HepG2 (cell line): ENCODE measurements around the gene EGR1. TPM values are rescaled to one million over a fixed set of nuclear protein-coding genes. Genes with fewer than 3 reads are reported as not detected.

Source experiments
- AHR ChIP-seq: IDR thresholded peaks from 2 replicates; pipeline ENCODE4 v1.6.1; 2018; ENCODE audit warnings: missing genetic modification reagents, missing compliant biosample characterization
- ARNTL ChIP-seq: sonication (generic); formaldehyde crosslinking; IDR thresholded peaks from 2 replicates; pipeline ENCODE4 v1.4.0; 2020; ENCODE audit warnings: mild to moderate bottlenecking, missing genetic modification reagents
- CBFB ChIP-seq: sonication (generic); formaldehyde crosslinking; IDR thresholded peaks from 2 replicates; pipeline ENCODE4 v1.4.0; 2020; ENCODE audit warnings: missing genetic modification reagents
- MAFK ChIP-seq, 2 experiments: IDR thresholded peaks in 1 of 2; conservative IDR thresholded peaks in 1 of 2; 2 replicates each; pipeline ENCODE4 v1.6.1; 2011; ENCODE audit warnings: improper control_type of control experiment in 2 of 2, low read length in 2 of 2
- MYC ChIP-seq: sonication (generic); formaldehyde crosslinking; IDR thresholded peaks from 2 replicates; pipeline ENCODE4 v1.9.0; 2021; ENCODE audit warnings: missing genetic modification reagents, borderline replicate concordance
- NFIC ChIP-seq: IDR thresholded peaks from 2 replicates; pipeline ENCODE4 v1.6.1; 2012; ENCODE audit warnings: mild to moderate bottlenecking, low read length, inconsistent platforms
- PAF1 ChIP-seq: IDR thresholded peaks from 2 replicates; pipeline ENCODE4 v1.6.1; 2016; ENCODE audit warnings: missing genetic modification reagents, missing compliant biosample characterization
- PBX3 ChIP-seq: sonication (generic); formaldehyde crosslinking; IDR thresholded peaks from 2 replicates; pipeline ENCODE4 v1.8.1; 2023; ENCODE audit warnings: missing genetic modification reagents, inconsistent platforms, borderline replicate concordance
- RBM22 ChIP-seq: fragments of 200-400 bp; formaldehyde crosslinking; optimal IDR thresholded peaks from 2 replicates; pipeline ENCODE3; 2017; ENCODE audit warnings: mild to moderate bottlenecking, low read length, moderate library complexity
- RELA ChIP-seq: sonication (generic); formaldehyde crosslinking; IDR thresholded peaks from 2 replicates; pipeline ENCODE4 v1.4.0; 2020; ENCODE audit warnings: missing genetic modification reagents
- SRY ChIP-seq: sonication (generic); formaldehyde crosslinking; IDR thresholded peaks from 2 replicates; pipeline ENCODE4 v1.8.0; 2022; ENCODE audit warnings: mild to moderate bottlenecking, missing genetic modification reagents
- THAP11 ChIP-seq: IDR thresholded peaks from 2 replicates; pipeline ENCODE4 v1.6.1; 2016; ENCODE audit warnings: missing biosample characterization, missing genetic modification reagents
- ZBTB2 ChIP-seq: sonication (generic); formaldehyde crosslinking; IDR thresholded peaks from 2 replicates; pipeline ENCODE4 v1.8.0; 2022; ENCODE audit warnings: low read depth, missing genetic modification reagents
- ZFP90 ChIP-seq: sonication (generic); formaldehyde crosslinking; IDR thresholded peaks from 2 replicates; pipeline ENCODE4 v1.8.0; 2022; ENCODE audit warnings: missing genetic modification reagents, mild to moderate bottlenecking, inconsistent platforms, borderline replicate concordance
- ZNF235 ChIP-seq: sonication (generic); formaldehyde crosslinking; IDR thresholded peaks from 2 replicates; pipeline ENCODE4 v1.8.1; 2023; ENCODE audit warnings: mild to moderate bottlenecking, missing genetic modification reagents, borderline replicate concordance
- ZNF24 ChIP-seq: fragments of 450-650 bp; IDR thresholded peaks from 2 replicates; pipeline ENCODE4 v1.6.1; 2017; ENCODE audit warnings: antibody characterized with exemption, mild to moderate bottlenecking
- ZNF563 ChIP-seq: sonication (generic); formaldehyde crosslinking; IDR thresholded peaks from 2 replicates; pipeline ENCODE4 v1.8.0; 2022; ENCODE audit warnings: mild to moderate bottlenecking, moderate library complexity, missing genetic modification reagents
- ZNF740 ChIP-seq: sonication (generic); formaldehyde crosslinking; IDR thresholded peaks from 2 replicates; pipeline ENCODE4 v1.4.0; 2020; ENCODE audit warnings: missing genetic modification reagents
- polyA plus RNA-seq, 8 experiments: library from polyadenylated mRNA; depleted of rRNA in 3 of 8; stranded (reverse) in 7 of 8; unstranded in 1 of 8; fragments of >200 nt; fragmentation: Illumina TruSeq in 4 of 8; extraction: Trizol in 4 of 8; gene quantifications; 2 replicates each; pipeline versions ENCODE4 v1.2.1 to v1.2.3, GENCODE V29; 2011 to 2016; ENCODE audit warnings: low read depth in 4 of 8, missing spikeins in 1 of 8, mixed read lengths in 1 of 8; ENCODE audit not compliant: insufficient read depth in 1 of 8
- total RNA-seq, 5 experiments: library from RNA; depleted of rRNA; stranded (reverse); fragments of >200 nt; fragmentation: Illumina TruSeq; extraction: Trizol; gene quantifications; 2 replicates each; pipeline ENCODE4 v1.2.3, GENCODE V29; 2016; ENCODE audit warnings: low read depth in 1 of 5
- TF ChIP-seq, protein P1 (sequence below): sonication (generic); formaldehyde crosslinking; IDR thresholded peaks from 2 replicates; pipeline ENCODE4 v1.4.0; 2020; ENCODE audit warnings: missing genetic modification reagents, borderline replicate concordance
- TF ChIP-seq, protein P2 (sequence below): sonication (generic); formaldehyde crosslinking; IDR thresholded peaks from 2 replicates; pipeline ENCODE4 v1.5.1; 2020; ENCODE audit warnings: missing genetic modification reagents, mild to moderate bottlenecking, borderline replicate concordance
- TF ChIP-seq, protein P3 (sequence below): sonication (generic); formaldehyde crosslinking; IDR thresholded peaks from 2 replicates; pipeline ENCODE4 v1.8.0; 2022; ENCODE audit warnings: mild to moderate bottlenecking, missing genetic modification reagents, moderate library complexity

EGR1 gene
- total and polyA plus RNA-seq, 2 of the 13 experiments (the other 11 are each of a cell fraction or from before 2014, with no cell fraction given), result 4.1 to 4.5 TPM

- TF ChIP-seq, protein P1, sequence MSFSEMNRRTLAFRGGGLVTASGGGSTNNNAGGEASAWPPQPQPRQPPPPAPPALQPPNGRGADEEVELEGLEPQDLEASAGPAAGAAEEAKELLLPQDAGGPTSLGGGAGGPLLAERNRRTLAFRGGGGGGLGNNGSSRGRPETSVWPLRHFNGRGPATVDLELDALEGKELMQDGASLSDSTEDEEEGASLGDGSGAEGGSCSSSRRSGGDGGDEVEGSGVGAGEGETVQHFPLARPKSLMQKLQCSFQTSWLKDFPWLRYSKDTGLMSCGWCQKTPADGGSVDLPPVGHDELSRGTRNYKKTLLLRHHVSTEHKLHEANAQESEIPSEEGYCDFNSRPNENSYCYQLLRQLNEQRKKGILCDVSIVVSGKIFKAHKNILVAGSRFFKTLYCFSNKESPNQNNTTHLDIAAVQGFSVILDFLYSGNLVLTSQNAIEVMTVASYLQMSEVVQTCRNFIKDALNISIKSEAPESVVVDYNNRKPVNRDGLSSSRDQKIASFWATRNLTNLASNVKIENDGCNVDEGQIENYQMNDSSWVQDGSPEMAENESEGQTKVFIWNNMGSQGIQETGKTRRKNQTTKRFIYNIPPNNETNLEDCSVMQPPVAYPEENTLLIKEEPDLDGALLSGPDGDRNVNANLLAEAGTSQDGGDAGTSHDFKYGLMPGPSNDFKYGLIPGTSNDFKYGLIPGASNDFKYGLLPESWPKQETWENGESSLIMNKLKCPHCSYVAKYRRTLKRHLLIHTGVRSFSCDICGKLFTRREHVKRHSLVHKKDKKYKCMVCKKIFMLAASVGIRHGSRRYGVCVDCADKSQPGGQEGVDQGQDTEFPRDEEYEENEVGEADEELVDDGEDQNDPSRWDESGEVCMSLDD (CRISPR knock-in tag), result no peak
- no peak for TF ChIP-seq ZFP90 (CRISPR knock-in tag)
- TF ChIP-seq SRY (CRISPR knock-in tag), result no peak
- no peak for TF ChIP-seq PBX3
- no peak for TF ChIP-seq ZNF24
- no peak for TF ChIP-seq ZNF235 (CRISPR knock-in tag)
- TF ChIP-seq, protein P2, sequence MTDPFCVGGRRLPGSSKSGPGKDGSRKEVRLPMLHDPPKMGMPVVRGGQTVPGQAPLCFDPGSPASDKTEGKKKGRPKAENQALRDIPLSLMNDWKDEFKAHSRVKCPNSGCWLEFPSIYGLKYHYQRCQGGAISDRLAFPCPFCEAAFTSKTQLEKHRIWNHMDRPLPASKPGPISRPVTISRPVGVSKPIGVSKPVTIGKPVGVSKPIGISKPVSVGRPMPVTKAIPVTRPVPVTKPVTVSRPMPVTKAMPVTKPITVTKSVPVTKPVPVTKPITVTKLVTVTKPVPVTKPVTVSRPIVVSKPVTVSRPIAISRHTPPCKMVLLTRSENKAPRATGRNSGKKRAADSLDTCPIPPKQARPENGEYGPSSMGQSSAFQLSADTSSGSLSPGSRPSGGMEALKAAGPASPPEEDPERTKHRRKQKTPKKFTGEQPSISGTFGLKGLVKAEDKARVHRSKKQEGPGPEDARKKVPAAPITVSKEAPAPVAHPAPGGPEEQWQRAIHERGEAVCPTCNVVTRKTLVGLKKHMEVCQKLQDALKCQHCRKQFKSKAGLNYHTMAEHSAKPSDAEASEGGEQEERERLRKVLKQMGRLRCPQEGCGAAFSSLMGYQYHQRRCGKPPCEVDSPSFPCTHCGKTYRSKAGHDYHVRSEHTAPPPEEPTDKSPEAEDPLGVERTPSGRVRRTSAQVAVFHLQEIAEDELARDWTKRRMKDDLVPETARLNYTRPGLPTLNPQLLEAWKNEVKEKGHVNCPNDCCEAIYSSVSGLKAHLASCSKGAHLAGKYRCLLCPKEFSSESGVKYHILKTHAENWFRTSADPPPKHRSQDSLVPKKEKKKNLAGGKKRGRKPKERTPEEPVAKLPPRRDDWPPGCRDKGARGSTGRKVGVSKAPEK (CRISPR knock-in tag), result no peak
- no peak for TF ChIP-seq RBM22
- 0 out of 2 replicates have a peak, but pooled peaks have one; percentile 23 for TF ChIP-seq CBFB
- TF ChIP-seq ARNTL (CRISPR knock-in tag), result no peak
- no peak for TF ChIP-seq MAFK (conservative IDR thresholded peaks at IDR 0.05 in 1 of 2, IDR thresholded peaks at IDR 0.05 in 1 of 2; ENCODE audit: low read length in 2 of 2)
- no peak for TF ChIP-seq ZBTB2
- TF ChIP-seq ZNF740 (CRISPR knock-in tag), result no peak
- peak; percentile 12; the same call in 1 of the 2 replicates for TF ChIP-seq THAP11 (CRISPR knock-in tag)
- TF ChIP-seq RELA (CRISPR knock-in tag), result no peak; the same call in 1 of the 2 replicates
- TF ChIP-seq, protein P3, sequence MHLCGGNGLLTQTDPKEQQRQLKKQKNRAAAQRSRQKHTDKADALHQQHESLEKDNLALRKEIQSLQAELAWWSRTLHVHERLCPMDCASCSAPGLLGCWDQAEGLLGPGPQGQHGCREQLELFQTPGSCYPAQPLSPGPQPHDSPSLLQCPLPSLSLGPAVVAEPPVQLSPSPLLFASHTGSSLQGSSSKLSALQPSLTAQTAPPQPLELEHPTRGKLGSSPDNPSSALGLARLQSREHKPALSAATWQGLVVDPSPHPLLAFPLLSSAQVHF, result no peak
- no peak for TF ChIP-seq MYC (CRISPR knock-in tag)
- no peak for TF ChIP-seq ZNF563 (CRISPR knock-in tag)
- TF ChIP-seq PAF1 (CRISPR knock-in tag), result no peak
- TF ChIP-seq NFIC, result no peak
- no peak for TF ChIP-seq AHR
Observed at GRCh38 chr5:138449501-138450239, 15.6 kb upstream of the EGR1 start (continued).
